OCI-LY1 (cell line): ENCODE results near the gene P2RX6.

Experiments
- H2AFZ ChIP-seq: fragments of 200-600 bp; sonication (generic), shearing (Covaris generic); 2 replicates; pipeline ENCODE4 v1.6.0; 2014; ENCODE audit warnings: antibody characterized with exemption, mild to moderate bottlenecking, low read length
- H3F3A ChIP-seq: fragments of 200-600 bp; sonication (generic), shearing (Covaris generic); 2 replicates; pipeline ENCODE4 v1.6.0; 2014; ENCODE audit warnings: mild to moderate bottlenecking, antibody characterized with exemption, low read length, moderate library complexity; ENCODE audit not compliant: insufficient read depth
- H3K27ac ChIP-seq: fragments of 200-600 bp; sonication (generic); 2 replicates; pipeline ENCODE4 v1.5.1; 2014; ENCODE audit warnings: low read length, mixed run types, mild to moderate bottlenecking, low read depth; ENCODE audit not compliant: poor library complexity, severe bottlenecking
- H3K27me3 ChIP-seq: fragments of 200-600 bp; sonication (generic); 2 replicates; pipeline ENCODE4 v1.6.0; 2014; ENCODE audit warnings: antibody characterized with exemption, mild to moderate bottlenecking, low read length, moderate library complexity; ENCODE audit not compliant: insufficient read depth
- H3K36me3 ChIP-seq: fragments of 200-600 bp; sonication (generic); 2 replicates; pipeline ENCODE4 v1.6.1; 2014; ENCODE audit warnings: mild to moderate bottlenecking, antibody characterized with exemption, low read length, moderate library complexity, mixed read lengths; ENCODE audit not compliant: insufficient read depth
- H3K4me1 ChIP-seq: fragments of 200-600 bp; sonication (generic); 2 replicates; pipeline ENCODE4 v1.5.1; 2014; ENCODE audit warnings: mild to moderate bottlenecking, low read length, moderate library complexity; ENCODE audit not compliant: insufficient read depth, severe bottlenecking
- H3K4me2 ChIP-seq: fragments of 200-600 bp; sonication (generic), shearing (Covaris generic); 2 replicates; pipeline ENCODE4 v1.6.1; 2014; ENCODE audit warnings: low read length
- H3K4me3 ChIP-seq: fragments of 200-600 bp; sonication (generic); 2 replicates; pipeline ENCODE4 v1.5.1; 2014; ENCODE audit warnings: low read length, low read depth, mild to moderate bottlenecking, mixed read lengths; ENCODE audit not compliant: poor library complexity, severe bottlenecking
- H3K79me2 ChIP-seq: fragments of 200-600 bp; shearing (Covaris generic); 2 replicates; pipeline ENCODE4 v1.6.1; 2016; ENCODE audit warnings: mixed run types, low read length, mixed read lengths; ENCODE audit not compliant: insufficient read depth
- H3K9ac ChIP-seq: fragments of 200-600 bp; sonication (generic), shearing (Covaris generic); 2 replicates; pipeline ENCODE4 v1.6.1; 2014; ENCODE audit warnings: mild to moderate bottlenecking, low read length, mixed read lengths
- H3K9me2 ChIP-seq: fragments of 200-600 bp; sonication (generic), shearing (Covaris generic); 2 replicates; pipeline ENCODE4 v1.6.1; 2014; ENCODE audit warnings: low read depth, mild to moderate bottlenecking, low read length, mixed read lengths
- H3K9me3 ChIP-seq: fragments of 200-600 bp; shearing (Covaris generic); 2 replicates; pipeline ENCODE4 v1.6.1; 2014; ENCODE audit warnings: low read length, mixed read lengths
- H4K20me1 ChIP-seq: fragments of 200-600 bp; sonication (generic), shearing (Covaris generic); 2 replicates; pipeline ENCODE4 v1.6.0; 2016; ENCODE audit warnings: mild to moderate bottlenecking, low read length; ENCODE audit not compliant: insufficient read depth
- EZH2 ChIP-seq: fragments of 200-600 bp; sonication (generic), shearing (Covaris generic); IDR thresholded peaks from 2 replicates; pipeline ENCODE4 v1.8.0; 2017; ENCODE audit warnings: borderline replicate concordance, mixed run types, mild to moderate bottlenecking, antibody characterized with exemption, low read length, moderate library complexity, mixed read lengths
- TF ChIP-seq, protein P1 (sequence below): fragments of 200-600 bp; sonication (generic), shearing (Covaris generic); IDR thresholded peaks from 2 replicates; pipeline ENCODE4 v1.5.1; 2017; ENCODE audit warnings: mild to moderate bottlenecking, antibody characterized with exemption, low read length, moderate library complexity, mixed read lengths

Gene P2RX6

DNA sequence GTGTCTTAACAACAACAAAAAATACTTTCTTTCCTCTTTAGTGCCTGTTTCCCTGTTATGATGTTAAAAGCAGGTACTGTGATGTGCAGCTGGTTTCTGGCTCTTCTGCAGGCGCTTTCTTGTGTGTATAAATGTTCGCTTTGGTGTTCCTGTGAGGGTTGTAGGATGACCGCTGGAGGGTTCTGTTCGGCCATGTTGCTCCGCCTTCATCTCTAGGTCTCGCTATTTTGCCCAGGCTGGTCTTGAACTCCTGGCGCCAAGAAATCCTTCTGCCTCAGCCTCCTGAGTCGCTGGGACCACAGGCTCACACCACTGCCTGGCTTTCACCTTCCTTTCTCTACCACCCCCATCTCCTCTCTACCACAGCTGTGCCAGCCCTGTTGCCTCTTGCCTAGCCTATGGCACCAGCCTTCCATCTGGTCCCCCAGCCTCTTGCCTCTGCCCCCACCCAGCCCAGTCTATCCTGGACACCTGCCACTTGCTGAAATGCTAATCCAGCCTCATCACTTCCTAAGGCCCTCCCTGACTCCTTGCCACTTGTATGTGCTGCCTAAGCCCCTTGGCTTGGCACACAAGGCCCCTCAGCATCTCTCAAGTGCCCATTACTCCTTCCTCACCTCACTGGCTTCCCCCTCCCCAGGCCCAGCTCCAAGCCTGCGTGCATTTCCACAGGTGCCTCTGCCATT is 36.3 kb downstream of the P2RX6 start:
- no peak overlapping the region for H3K27ac ChIP-seq
- no peaks in the 10 kb centered on the region for H3K79me2 ChIP-seq
- H3K4me1 ChIP-seq: no peaks in the 10 kb centered on the region
- H3K4me3 ChIP-seq: no peak overlapping the region
- no peaks in the 10 kb centered on the region for H3F3A ChIP-seq
- TF ChIP-seq, protein P1, sequence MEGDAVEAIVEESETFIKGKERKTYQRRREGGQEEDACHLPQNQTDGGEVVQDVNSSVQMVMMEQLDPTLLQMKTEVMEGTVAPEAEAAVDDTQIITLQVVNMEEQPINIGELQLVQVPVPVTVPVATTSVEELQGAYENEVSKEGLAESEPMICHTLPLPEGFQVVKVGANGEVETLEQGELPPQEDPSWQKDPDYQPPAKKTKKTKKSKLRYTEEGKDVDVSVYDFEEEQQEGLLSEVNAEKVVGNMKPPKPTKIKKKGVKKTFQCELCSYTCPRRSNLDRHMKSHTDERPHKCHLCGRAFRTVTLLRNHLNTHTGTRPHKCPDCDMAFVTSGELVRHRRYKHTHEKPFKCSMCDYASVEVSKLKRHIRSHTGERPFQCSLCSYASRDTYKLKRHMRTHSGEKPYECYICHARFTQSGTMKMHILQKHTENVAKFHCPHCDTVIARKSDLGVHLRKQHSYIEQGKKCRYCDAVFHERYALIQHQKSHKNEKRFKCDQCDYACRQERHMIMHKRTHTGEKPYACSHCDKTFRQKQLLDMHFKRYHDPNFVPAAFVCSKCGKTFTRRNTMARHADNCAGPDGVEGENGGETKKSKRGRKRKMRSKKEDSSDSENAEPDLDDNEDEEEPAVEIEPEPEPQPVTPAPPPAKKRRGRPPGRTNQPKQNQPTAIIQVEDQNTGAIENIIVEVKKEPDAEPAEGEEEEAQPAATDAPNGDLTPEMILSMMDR: no peak
- TF ChIP-seq EZH2: no peak
- no peaks in the 10 kb centered on the region for H3K36me3 ChIP-seq
- no peak overlapping the region for H3K9ac ChIP-seq
- H3K9me3 ChIP-seq: no peaks in the 10 kb centered on the region
- no peak overlapping the region for H2AFZ ChIP-seq
- no peaks in the 10 kb centered on the region for H4K20me1 ChIP-seq
- H3K4me2 ChIP-seq: no peak overlapping the region
- H3K27me3 ChIP-seq: peaks cover 3% of the 10 kb centered on the region; the same call in 1 of the 2 replicates
- no peaks in the 10 kb centered on the region for H3K9me2 ChIP-seq

DNA sequence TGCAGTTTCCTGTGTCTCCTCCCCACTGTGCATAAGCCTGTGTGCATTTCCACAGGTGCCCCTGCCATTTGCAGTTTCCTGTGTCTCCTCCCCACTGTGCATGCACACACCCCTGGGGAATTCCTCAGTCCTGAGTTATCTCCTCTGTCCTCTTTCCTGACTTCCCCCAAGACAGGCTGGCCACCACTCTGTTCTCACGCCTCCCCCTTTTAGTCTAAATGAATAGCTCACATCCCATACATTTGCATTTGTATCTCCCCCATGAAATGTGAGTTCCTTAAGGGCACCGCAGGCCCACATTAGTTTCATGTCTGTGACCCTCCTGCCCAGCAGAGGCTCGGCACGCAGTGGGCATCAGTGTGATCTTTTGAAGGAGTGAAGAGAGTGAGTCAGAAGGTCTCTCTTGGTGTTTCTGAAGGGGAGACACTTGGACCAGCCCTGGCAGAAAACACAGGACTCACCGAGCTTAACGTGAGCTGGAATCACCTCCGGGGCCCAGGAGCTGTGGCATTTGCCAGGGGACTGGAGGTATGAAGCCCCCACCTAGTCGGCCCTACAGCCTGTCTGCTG is 37.0 kb downstream of the P2RX6 start:
- no peak overlapping the region for H3K27ac ChIP-seq
- no peaks in the 10 kb centered on the region for H3F3A ChIP-seq
- peaks cover 3% of the 10 kb centered on the region; the same call in 1 of the 2 replicates for H3K27me3 ChIP-seq
- H3K4me2 ChIP-seq: no peak overlapping the region
- H3K4me3 ChIP-seq: no peak overlapping the region
- H3K4me1 ChIP-seq: no peaks in the 10 kb centered on the region
- H3K9me3 ChIP-seq: no peaks in the 10 kb centered on the region
- no peaks in the 10 kb centered on the region for H4K20me1 ChIP-seq
- TF ChIP-seq, protein P1: no peak
- TF ChIP-seq EZH2: no peak
- no peaks in the 10 kb centered on the region for H3K79me2 ChIP-seq
- H3K36me3 ChIP-seq: no peaks in the 10 kb centered on the region
- H3K9me2 ChIP-seq: no peaks in the 10 kb centered on the region
- H3K9ac ChIP-seq: no peak overlapping the region
- no peak overlapping the region for H2AFZ ChIP-seq

DNA sequence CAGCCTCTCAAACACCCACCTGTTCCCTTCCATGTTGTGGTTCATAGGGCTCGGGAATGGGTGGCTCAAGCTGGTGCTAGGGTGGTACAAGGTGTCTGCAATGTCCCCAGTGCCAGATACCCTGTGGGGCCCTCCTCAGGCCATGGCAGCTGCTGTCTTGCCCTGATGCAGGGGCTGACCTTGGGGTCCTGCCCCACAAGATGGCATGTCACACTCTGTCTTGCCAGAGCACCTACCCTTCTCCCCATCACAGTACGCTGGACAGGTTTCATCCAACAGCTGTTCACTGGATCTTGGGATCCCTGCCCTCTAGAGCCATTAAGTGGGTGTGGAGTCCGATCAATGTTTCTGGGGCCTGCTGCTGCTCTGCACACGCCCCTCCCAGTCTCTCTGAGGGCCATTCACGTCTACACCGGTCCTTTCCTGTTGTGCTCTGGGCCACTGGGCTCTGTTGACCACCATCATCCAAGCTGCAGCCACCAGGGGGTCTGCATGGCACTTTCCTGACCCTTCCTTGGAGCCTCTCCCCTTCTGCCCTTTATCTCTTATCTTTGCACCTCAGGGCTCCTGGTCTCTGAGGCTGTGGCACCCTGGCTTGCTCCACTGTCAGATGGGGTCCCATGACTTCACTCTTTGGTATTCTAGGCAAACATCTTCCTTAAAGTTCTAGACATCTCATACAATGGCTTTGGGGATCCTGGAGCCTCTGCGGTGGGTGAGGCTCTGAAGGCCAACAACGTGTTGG is 37.9 kb downstream of the P2RX6 start:
- TF ChIP-seq EZH2: no peak
- TF ChIP-seq, protein P1: no peak
- Histone ChIP-seq H3K4me3 (no peak overlapping the region), H3K27me3 (peaks cover 3% of the 10 kb centered on the region; the same call in 1 of the 2 replicates), H3K27ac (no peak overlapping the region), H3K79me2 (no peaks in the 10 kb centered on the region), H3K4me1 (no peaks in the 10 kb centered on the region), H3K36me3 (no peaks in the 10 kb centered on the region), H3K4me2 (no peak overlapping the region), H3K9ac (no peak overlapping the region), H3K9me3 (no peaks in the 10 kb centered on the region), H3K9me2 (no peaks in the 10 kb centered on the region), H3F3A (no peaks in the 10 kb centered on the region), H4K20me1 (no peaks in the 10 kb centered on the region), H2AFZ (no peak overlapping the region)
